Measurements from ENCODE around the gene ALKBH8.
"Not testable (repeated sequence)": the region's sequence is repeated elsewhere in the genome, so short reads cannot be mapped to it uniquely, and the experiment has no call there.

Gene ALKBH8

DNA sequence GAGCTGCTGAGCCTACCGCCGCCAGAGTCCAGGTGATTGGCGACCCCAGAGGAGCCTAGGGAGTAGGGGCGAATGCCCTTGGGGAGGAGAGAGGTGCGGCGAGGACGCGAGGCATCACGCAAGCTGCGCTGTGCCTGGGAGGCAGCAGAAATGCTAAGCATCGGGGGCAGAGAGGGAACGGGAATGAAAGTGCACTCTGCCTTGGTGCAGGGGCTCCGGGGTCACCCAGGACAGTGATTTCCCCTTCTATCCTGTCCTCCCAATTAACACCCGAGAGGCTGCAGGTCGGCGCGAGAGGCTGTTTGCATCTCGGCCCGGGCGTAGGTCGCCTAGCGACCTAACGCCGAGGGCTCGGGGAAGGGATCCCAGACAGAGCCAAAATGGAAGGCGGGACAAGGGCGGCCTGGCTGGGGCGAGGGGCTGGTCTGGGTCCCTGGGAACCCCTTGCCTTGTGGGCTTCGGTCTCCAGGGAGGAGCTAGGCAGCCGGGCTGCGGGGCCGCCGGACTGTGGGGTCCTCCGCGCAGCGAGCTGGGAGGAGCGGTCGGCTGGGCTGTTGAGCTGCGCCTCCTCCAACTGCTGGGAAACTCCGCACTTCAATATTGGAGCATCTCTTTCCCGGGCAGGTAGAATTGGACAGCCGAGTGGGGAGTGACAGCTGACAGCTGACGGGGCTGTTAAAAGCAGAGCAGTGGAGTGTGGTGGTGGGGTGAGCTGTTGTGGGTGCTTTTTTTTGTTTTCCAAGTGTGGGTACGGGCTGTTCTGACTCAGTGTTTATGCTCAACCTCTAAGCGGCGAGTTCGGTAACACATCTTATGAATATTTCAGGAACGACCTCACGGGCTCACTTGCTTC lies 26.1 kb upstream of the ALKBH8 start:
- H3K4me3 ChIP-seq (replicated peaks; ENCODE audit: low read depth, low read length) = peak overlapping the region; percentile 60
- TF ChIP-seq, protein P1, sequence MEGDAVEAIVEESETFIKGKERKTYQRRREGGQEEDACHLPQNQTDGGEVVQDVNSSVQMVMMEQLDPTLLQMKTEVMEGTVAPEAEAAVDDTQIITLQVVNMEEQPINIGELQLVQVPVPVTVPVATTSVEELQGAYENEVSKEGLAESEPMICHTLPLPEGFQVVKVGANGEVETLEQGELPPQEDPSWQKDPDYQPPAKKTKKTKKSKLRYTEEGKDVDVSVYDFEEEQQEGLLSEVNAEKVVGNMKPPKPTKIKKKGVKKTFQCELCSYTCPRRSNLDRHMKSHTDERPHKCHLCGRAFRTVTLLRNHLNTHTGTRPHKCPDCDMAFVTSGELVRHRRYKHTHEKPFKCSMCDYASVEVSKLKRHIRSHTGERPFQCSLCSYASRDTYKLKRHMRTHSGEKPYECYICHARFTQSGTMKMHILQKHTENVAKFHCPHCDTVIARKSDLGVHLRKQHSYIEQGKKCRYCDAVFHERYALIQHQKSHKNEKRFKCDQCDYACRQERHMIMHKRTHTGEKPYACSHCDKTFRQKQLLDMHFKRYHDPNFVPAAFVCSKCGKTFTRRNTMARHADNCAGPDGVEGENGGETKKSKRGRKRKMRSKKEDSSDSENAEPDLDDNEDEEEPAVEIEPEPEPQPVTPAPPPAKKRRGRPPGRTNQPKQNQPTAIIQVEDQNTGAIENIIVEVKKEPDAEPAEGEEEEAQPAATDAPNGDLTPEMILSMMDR (IDR thresholded peaks at IDR 0.05; ENCODE audit: low read length, missing control alignments) = no peak
- no peak for DNase-seq (ENCODE audit: low read depth)

DNA sequence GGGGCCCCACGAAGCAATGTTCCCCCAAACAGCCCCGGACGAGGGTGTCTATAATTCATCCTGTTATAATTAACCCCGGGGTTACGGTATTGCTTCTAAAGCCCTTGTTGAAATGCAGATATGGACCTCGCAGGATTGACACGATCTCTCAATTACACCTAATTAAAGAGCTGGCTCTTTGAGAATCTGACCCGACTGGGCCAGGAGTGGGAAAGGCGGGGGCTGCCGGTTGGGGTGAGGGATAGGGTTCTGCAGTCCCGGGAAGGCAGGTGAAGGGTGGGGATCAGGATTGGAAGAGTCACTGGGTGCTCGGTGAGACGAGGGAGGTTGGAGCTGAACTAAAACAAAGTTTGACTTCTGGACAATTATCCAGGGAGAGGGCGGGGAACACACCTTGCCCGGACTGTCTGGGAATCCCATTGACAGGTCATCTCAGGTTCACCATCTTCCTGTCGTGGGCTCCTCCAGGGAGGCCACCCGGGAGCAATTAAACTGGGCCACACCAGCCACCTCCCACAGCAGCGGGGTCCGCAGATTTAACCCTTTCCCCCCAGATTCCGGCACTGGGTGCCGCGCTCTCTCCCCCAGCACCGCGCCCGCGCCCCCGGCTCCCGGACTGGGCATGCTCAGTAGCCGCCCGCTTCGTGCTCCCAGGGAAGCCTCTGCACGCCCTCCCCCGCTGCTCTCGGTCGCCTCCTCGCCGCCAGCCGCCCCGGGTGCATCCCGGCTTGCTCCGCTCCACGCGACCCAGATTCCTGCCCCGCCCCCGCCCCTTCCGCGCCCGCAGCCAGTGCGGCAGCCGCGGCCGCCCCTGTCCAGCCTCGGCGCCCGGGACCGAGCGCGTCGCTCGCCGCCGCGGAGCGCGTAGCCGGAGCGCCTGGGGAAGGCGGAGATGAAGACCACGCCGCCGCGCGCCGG lies 25.2 kb upstream of the ALKBH8 start, which contains the start of gene ELMOD1:
TSS of gene ELMOD1 (plus strand) at position 688 of the 918 bp plus-strand sequence. CDS start 27,043 bp downstream, outside the sequence.
- peak; percentile 18 for DNase-seq (ENCODE audit: low read depth)
- TF ChIP-seq, protein P1 (IDR thresholded peaks at IDR 0.05; ENCODE audit: low read length, missing control alignments) = no peak
- peak within 1 kb of the TSS; percentile 60 for H3K4me3 ChIP-seq (replicated peaks; ENCODE audit: low read depth, low read length)

DNA sequence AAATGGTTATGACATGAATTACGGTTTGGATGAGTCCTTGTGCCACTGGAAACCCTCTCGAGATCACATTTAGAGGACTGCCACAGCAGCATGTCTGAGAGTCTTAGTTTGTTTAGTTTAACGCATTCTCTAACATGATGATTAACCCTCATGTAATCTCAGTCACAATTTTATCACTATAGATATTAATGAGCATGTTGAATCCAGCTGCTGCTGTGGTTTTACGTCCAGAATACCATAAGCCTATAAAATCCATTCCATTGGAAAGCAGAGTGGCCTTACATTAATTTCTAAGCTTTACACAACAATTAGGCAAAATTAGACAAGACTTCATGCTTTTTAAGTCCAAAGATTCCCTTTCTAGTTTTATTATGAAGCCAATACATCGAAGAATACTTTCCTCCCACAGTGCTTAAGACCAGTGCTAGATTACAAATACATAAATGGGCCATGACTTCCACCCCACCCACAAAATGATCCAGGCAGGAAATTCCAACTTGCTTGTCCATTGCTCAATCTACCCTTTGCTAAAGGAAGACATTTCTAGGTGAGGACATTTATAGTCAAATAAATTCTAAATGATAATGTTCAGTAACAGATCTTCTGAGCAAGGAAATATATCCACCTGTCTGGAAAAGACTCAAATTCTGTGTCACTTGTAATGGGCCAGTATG lies 21.9 kb upstream of the ALKBH8 start:
- H3K4me3 ChIP-seq (replicated peaks; ENCODE audit: low read depth, low read length) = no peak overlapping the region
- peak; percentile 40 for DNase-seq (ENCODE audit: low read depth)
- TF ChIP-seq, protein P1 (IDR thresholded peaks at IDR 0.05; ENCODE audit: low read length, missing control alignments) = no peak

DNA sequence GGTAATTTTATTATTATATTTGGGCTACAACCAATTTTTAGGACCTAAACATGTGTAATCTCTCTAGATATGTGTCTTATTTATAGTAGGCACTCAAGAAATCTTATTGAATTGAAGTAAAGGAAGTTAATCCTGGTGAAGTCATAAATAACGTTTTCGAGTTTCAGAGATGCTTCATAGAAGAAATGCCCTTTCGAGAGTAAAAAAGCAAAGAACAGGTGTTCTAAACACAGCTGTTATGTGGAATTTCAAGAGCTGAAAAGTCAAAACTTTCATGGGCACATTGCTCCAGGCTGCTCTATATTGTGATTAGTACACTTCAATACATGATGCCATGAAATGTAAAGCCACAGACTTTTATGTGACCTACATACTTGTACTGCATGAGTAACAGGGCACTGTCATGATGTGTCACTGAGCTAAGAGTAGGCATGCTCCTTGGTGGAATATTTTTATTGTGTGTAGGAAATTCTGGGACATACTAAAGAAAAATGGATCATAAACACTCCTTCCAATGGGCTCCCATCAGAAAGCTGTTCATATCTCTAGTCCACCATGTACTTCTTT lies 18.2 kb upstream of the ALKBH8 start:
- no peak overlapping the region for H3K4me3 ChIP-seq (replicated peaks; ENCODE audit: low read depth, low read length)
- TF ChIP-seq, protein P1 (IDR thresholded peaks at IDR 0.05; ENCODE audit: low read length, missing control alignments) = no peak
- no peak for DNase-seq (ENCODE audit: low read depth)

DNA sequence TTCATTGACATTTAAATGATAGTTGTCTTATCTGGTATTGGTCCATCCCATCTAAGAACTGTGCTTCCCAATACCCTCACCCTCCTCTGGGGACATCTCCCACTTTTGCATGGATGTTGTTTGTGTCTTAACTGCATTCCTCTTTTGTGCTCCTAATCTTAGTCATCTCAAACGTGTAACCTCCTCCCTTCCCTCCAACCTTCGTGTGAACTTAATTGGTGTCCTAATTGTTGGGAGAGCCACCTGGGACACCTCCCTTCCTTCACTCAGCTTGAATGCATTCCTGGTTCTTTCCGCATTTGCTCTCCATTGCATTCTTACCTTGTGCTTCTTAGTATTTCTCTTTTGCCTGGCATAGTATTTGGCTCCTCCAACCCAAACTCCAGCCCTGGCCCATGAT lies 15.6 kb upstream of the ALKBH8 start:
- H3K4me3 ChIP-seq (replicated peaks; ENCODE audit: low read depth, low read length) = no peak overlapping the region
- TF ChIP-seq, protein P1 (IDR thresholded peaks at IDR 0.05; ENCODE audit: low read length, missing control alignments) = no peak
- DNase-seq (ENCODE audit: low read depth) = no peak

DNA sequence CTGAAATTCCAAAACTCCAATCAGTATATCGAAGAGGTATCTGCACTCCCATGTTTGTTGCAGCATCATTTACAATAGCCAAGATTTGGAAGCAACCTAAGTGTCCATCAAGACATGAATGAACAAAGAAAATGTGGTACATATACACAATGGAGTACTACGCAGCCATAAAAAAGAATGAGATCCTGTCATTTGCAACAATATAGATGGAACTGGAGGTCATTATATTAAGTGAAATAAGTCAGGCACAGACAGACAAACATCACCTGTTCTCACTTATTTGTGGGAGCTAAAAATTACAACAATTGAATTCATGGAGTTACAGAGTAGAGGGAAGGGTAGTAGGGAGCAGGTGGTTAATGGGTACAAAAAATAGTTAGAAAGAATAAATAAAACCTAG lies 13.6 kb upstream of the ALKBH8 start:
- not testable (repeated sequence) for H3K4me3 ChIP-seq (replicated peaks; ENCODE audit: low read depth, low read length)

More for the DNA sequence above, 13.6 kb upstream of the ALKBH8 start:
- DNase-seq (ENCODE audit: low read depth) = not testable (repeated sequence)

All from fibroblast of pulmonary artery (primary cell).